GM12878 (cell line): Measurements from ENCODE around the gene SIGLEC10. TPM values are rescaled to one million over a fixed set of nuclear protein-coding genes. Genes with fewer than 3 reads are reported as not detected.
A peak's percentile ranks its signal among the peaks of the same experiment; 100 is the strongest.

ENCODE experiments used
- ATAC-seq: fragments of 200-7000 bp; cut with Tn5 transposase; 3 replicates; pipeline ENCODE4 v1.9.1; 2020; ENCODE audit warnings: mild to moderate bottlenecking, moderate library complexity
- BruUV-seq: library from RNA; stranded (reverse); fragments of 400-500 nt; replicated peaks from 2 replicates; lab custom pipeline; 2021; lab: Mats Ljungman, UMichigan
- CTCF ChIA-PET: fragments of 300-600 bp; sonication (Branson Sonifier 250); formaldehyde crosslinking; extraction: SDS; loops from one replicate; lab custom pipeline; 2021; ENCODE audit warnings: inconsistent platforms; lab: Yijun Ruan, JAX
- POLR2A ChIA-PET: fragments of 350-600 bp; formaldehyde crosslinking; extraction: SDS; loops from one replicate; lab custom pipeline; 2021; ENCODE audit warnings: inconsistent platforms; lab: Charles Lee
- RAD21 ChIA-PET: fragments of 300-600 bp; sonication (Branson Sonifier 250); formaldehyde crosslinking; loops from one replicate; lab custom pipeline; 2023; ENCODE audit warnings: antibody characterized with exemption; ENCODE audit not compliant: unreplicated experiment; lab: Charles Lee
- SMC1A ChIA-PET: fragments of 300-600 bp; sonication (Branson Sonifier 250); formaldehyde crosslinking; loops from one replicate; lab custom pipeline; 2023; ENCODE audit not compliant: unreplicated experiment, uncharacterized antibody; lab: Charles Lee
- DNase-seq: peaks from one replicate; pipeline ENCODE4 v3.0.0-alpha.2; 2011; ENCODE audit warnings: low read depth, low spot score
- FAIRE-seq: peaks from 3 replicates; lab custom pipeline; 2011; peaks lifted over from hg19 to GRCh38; lab: Jason Lieb, UNC
- H2AFZ ChIP-seq: 2 replicates; pipeline ENCODE4 v1.6.0; 2011; ENCODE audit warnings: low read depth, low read length, control low read depth; ENCODE audit not compliant: control insufficient read depth
- H3K27ac ChIP-seq: 2 replicates; pipeline ENCODE4 v1.5.1; 2011; ENCODE audit warnings: control low read depth; ENCODE audit not compliant: control insufficient read depth, insufficient read depth
- H3K27me3 ChIP-seq, 2 experiments: replicated peaks in 1 of 2; 2 replicates each; pipeline versions ENCODE4 v1.6.0 to v1.6.1; 2011; ENCODE audit warnings: low read length in 1 of 2; ENCODE audit not compliant: control insufficient read depth in 2 of 2, insufficient read depth in 2 of 2
- H3K36me3 ChIP-seq, 2 experiments: 2 replicates each; pipeline ENCODE4 v1.5.1; 2011; ENCODE audit warnings: low read length in 1 of 2; ENCODE audit not compliant: control insufficient read depth in 2 of 2, insufficient read depth in 2 of 2
- H3K4me1 ChIP-seq: 2 replicates; pipeline ENCODE4 v1.6.1; 2011; ENCODE audit warnings: mild to moderate bottlenecking, low read length, moderate library complexity, mixed read lengths; ENCODE audit not compliant: control insufficient read depth, insufficient read depth
- H3K4me2 ChIP-seq: 2 replicates; pipeline ENCODE4 v1.6.0; 2011; ENCODE audit warnings: control low read depth; ENCODE audit not compliant: control insufficient read depth, insufficient read depth
- H3K4me3 ChIP-seq: fragments of 200-600 bp; sonication (generic); 2 replicates; pipeline ENCODE4 v1.5.1; 2016
- H3K79me2 ChIP-seq: 2 replicates; pipeline ENCODE4 v1.6.0; 2011; ENCODE audit warnings: low read length; ENCODE audit not compliant: control insufficient read depth, insufficient read depth
- H3K9ac ChIP-seq: 2 replicates; pipeline ENCODE4 v1.8.0; 2011; ENCODE audit warnings: low read length, control low read depth, mixed read lengths; ENCODE audit not compliant: control insufficient read depth, insufficient read depth
- H3K9me3 ChIP-seq: replicated peaks from 3 replicates; pipeline ENCODE4 v1.5.1; 2011; ENCODE audit warnings: mild to moderate bottlenecking, low read length; ENCODE audit not compliant: control insufficient read depth, insufficient read depth
- H4K20me1 ChIP-seq: 2 replicates; pipeline ENCODE4 v1.6.0; 2011; ENCODE audit not compliant: control insufficient read depth, insufficient read depth
- GATAD2B ChIP-seq: fragments of 450-650 bp; conservative IDR thresholded peaks from 2 replicates; pipeline ENCODE4 v1.6.1; 2017; ENCODE audit warnings: low read depth, mild to moderate bottlenecking, moderate library complexity
- PML ChIP-seq: IDR thresholded peaks from 2 replicates; pipeline ENCODE4 v1.6.1; 2012; ENCODE audit warnings: low read length, inconsistent platforms
- RUNX3 ChIP-seq: IDR thresholded peaks from 2 replicates; pipeline ENCODE4 v1.6.1; 2012; ENCODE audit warnings: low read length, inconsistent platforms
- ZSCAN29 ChIP-seq: fragments of 450-650 bp; IDR thresholded peaks from 2 replicates; pipeline ENCODE4 v1.6.1; 2017; ENCODE audit warnings: mild to moderate bottlenecking, moderate library complexity
- WGBS: methylation state at CpG from one replicate; pipeline ENCODE4 v1.1.6; 2016; ENCODE audit warnings: low lambda C conversion rate; ENCODE audit not compliant: insufficient replicate concordance, insufficient coverage; ENCODE audit errors: missing lambda C conversion rate; 5-methylcytosine and 5-hydroxymethylcytosine counted together
- in situ Hi-C: fragments of 300-500 bp; cut with MboI; formaldehyde crosslinking; loops from 9 replicates; pipeline ENCODE4 v1.14.3; 2018; ENCODE audit warnings: mixed read lengths
- intact Hi-C: fragments of 100-400 bp; cut with micrococcal nuclease; formaldehyde crosslinking; loops from one replicate; pipeline ENCODE4 v1.14.2; 2022; ENCODE audit not compliant: unreplicated experiment
- polyA plus RNA-seq, 11 experiments: library from polyadenylated mRNA; depleted of rRNA in 4 of 11; unstranded in 6 of 11; stranded (reverse) in 5 of 11; fragments of >200 nt; fragmentation: Nextera tagmentation in 4 of 11; fragmentation: Illumina TruSeq in 1 of 11; extraction: Ambion mirVana in 4 of 11; extraction: Trizol in 1 of 11; gene quantifications; 1 replicate in 1 of 11; 2 replicates in 10 of 11; pipeline versions ENCODE4 v1.2.1 to v1.2.3, GENCODE V29; 2011 to 2016; ENCODE audit warnings: inconsistent platforms in 2 of 11, missing spikeins in 2 of 11, low read depth in 1 of 11
- total RNA-seq, 4 experiments: library from RNA; depleted of rRNA in 3 of 4; stranded (reverse); fragments of >200 nt in 3 of 4; fragmentation: Illumina TruSeq in 1 of 4; extraction: Trizol in 1 of 4; gene quantifications; 2 replicates each; pipeline versions ENCODE4 v1.2.1 to v1.2.3, GENCODE V29; 2013 to 2021
- TF ChIP-seq, protein P1 (sequence below): fragments of 450-650 bp; IDR thresholded peaks from 2 replicates; pipeline ENCODE4 v1.6.1; 2016; ENCODE audit warnings: mild to moderate bottlenecking, moderate library complexity, borderline replicate concordance

SIGLEC10 gene
- total and polyA plus RNA-seq, 10 of the 15 experiments (the other 5 are each of a cell fraction or from before 2014, with no cell fraction given): 2.3 to 16.8 (median 7.8) TPM

DNA sequence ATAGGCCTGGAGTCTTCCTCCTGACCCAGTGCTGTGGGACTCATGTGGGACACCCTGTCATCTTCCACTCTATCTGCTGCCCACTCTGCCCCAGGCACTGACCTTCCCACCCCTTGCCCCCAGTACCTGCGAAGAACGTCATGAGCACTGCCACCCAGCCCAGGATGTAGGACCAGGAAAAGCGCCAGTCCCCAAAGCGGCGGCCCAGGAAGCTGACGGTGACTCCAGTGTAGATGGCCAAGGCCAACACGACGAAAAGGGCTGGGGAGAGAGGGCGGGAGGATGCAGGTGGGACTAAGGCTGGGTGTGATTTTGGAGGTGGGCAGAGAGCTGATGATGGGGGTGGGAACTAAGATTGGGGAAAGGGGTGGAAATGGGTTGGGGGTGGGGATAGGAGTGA, 37.1 kb downstream of the SIGLEC10 start:
- H3K4me1 ChIP-seq: peaks cover 5% of the 10 kb centered on the region
- no peak overlapping the region for H3K9ac ChIP-seq
- H4K20me1 ChIP-seq: no peaks in the 10 kb centered on the region
- H3K4me3 ChIP-seq: no peak overlapping the region
- no peaks in the 10 kb centered on the region for H3K27me3 ChIP-seq
- ChIA-PET SMC1A (no interaction called here), CTCF (interaction anchor here (0.6 kb wide), 1 partner anchor 8 kb away, joined by 3 read pairs; no protein-coding TSS in a partner anchor), POLR2A (no interaction called here), RAD21 (no interaction called here)
- no TSS peak for BruUV-seq
- in situ Hi-C loops (loop anchor here (25.0 kb wide), 1 partner anchor 1157 kb away; the partner anchor contains the start of gene ZNF808), intact Hi-C loops (no loop called here)
- DNase-seq (no peak), FAIRE-seq (no peak), ATAC-seq (no peak)
- no peak overlapping the region for H3K27ac ChIP-seq
- H3K79me2 ChIP-seq: no peaks in the 10 kb centered on the region
- H3K4me2 ChIP-seq: no peak overlapping the region
- TF ChIP-seq ZSCAN29: no peak
- H3K36me3 ChIP-seq: no peaks in the 10 kb centered on the region
- H3K9me3 ChIP-seq: no peaks in the 10 kb centered on the region
- H2AFZ ChIP-seq: no peak overlapping the region
- WGBS: 84% methylated on average over 9 of the region's 9 CpGs

DNA sequence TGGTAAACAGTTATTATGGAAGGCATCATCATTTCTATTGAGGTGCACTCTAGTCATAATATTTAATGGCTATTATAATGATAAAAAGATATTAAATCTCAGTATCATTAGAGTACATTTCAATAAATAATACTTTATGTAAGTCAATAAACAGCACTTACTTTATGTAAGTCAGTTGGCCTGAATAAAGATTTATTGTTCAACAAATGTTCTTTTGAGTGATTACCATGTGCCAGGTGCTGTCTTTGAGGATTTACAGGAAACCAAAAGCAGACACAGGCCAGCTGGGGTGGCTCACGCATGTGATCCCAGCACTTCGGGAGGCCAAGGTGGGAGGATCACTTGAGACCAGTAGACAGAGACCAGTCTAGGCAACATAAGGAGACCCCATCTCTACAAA, 40.0 kb downstream of the SIGLEC10 start:
- H3K27me3 ChIP-seq: no peaks in the 10 kb centered on the region
- H3K79me2 ChIP-seq: no peaks in the 10 kb centered on the region
- H3K4me3 ChIP-seq: no peak overlapping the region
- no peak overlapping the region for H3K27ac ChIP-seq
- ChIA-PET SMC1A (interaction anchor here (0.6 to 1.6 kb wide), 2 partner anchors 36 to 293 kb away, joined by 3 to 4 read pairs; partner anchors contain the start of gene VSIG10L), CTCF (interaction anchor here (1.1 kb wide), 1 partner anchor 18 kb away, joined by 4 read pairs; no protein-coding TSS in a partner anchor), RAD21 (interaction anchor here (1.0 kb wide), 2 partner anchors 12 to 38 kb away, joined by 3 to 4 read pairs; no protein-coding TSS in a partner anchor), POLR2A (interaction anchor here (1.0 to 1.7 kb wide), 2 partner anchors 10 to 17 kb away, joined by 5 to 7 read pairs; no protein-coding TSS in a partner anchor)
- no peak overlapping the region for H3K9ac ChIP-seq
- ATAC-seq (no peak), DNase-seq (no peak), FAIRE-seq (no peak)
- BruUV-seq: no TSS peak
- no peaks in the 10 kb centered on the region for H3K36me3 ChIP-seq
- no peaks in the 10 kb centered on the region for H3K9me3 ChIP-seq
- intact Hi-C loops: no loop called here
- WGBS: 84% methylated on average over 2 of the region's 2 CpGs
- in situ Hi-C loops: loop anchor here (25.0 kb wide), 1 partner anchor 1160 kb away; the partner anchor contains the start of gene ZNF808
- peaks cover 27% of the 10 kb centered on the region for H3K4me1 ChIP-seq
- H3K4me2 ChIP-seq: no peak overlapping the region
- TF ChIP-seq RUNX3 (no peak), PML (no peak), GATAD2B (no peak)
- TF ChIP-seq, protein P1, sequence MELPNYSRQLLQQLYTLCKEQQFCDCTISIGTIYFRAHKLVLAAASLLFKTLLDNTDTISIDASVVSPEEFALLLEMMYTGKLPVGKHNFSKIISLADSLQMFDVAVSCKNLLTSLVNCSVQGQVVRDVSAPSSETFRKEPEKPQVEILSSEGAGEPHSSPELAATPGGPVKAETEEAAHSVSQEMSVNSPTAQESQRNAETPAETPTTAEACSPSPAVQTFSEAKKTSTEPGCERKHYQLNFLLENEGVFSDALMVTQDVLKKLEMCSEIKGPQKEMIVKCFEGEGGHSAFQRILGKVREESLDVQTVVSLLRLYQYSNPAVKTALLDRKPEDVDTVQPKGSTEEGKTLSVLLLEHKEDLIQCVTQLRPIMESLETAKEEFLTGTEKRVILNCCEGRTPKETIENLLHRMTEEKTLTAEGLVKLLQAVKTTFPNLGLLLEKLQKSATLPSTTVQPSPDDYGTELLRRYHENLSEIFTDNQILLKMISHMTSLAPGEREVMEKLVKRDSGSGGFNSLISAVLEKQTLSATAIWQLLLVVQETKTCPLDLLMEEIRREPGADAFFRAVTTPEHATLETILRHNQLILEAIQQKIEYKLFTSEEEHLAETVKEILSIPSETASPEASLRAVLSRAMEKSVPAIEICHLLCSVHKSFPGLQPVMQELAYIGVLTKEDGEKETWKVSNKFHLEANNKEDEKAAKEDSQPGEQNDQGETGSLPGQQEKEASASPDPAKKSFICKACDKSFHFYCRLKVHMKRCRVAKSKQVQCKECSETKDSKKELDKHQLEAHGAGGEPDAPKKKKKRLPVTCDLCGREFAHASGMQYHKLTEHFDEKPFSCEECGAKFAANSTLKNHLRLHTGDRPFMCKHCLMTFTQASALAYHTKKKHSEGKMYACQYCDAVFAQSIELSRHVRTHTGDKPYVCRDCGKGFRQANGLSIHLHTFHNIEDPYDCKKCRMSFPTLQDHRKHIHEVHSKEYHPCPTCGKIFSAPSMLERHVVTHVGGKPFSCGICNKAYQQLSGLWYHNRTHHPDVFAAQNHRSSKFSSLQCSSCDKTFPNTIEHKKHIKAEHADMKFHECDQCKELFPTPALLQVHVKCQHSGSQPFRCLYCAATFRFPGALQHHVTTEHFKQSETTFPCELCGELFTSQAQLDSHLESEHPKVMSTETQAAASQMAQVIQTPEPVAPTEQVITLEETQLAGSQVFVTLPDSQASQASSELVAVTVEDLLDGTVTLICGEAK: peak; percentile 79
- no peak overlapping the region for H2AFZ ChIP-seq
- H4K20me1 ChIP-seq: no peaks in the 10 kb centered on the region
